GM19193 (cell line): Measurements from ENCODE around the gene TFG.

ENCODE experiments used
- POLR2A ChIP-seq: IDR thresholded peaks from 4 replicates; pipeline ENCODE4 v1.6.1; 2011; ENCODE audit not compliant: insufficient read depth, insufficient read length; ENCODE audit errors: extremely low read depth

Gene TFG

DNA sequence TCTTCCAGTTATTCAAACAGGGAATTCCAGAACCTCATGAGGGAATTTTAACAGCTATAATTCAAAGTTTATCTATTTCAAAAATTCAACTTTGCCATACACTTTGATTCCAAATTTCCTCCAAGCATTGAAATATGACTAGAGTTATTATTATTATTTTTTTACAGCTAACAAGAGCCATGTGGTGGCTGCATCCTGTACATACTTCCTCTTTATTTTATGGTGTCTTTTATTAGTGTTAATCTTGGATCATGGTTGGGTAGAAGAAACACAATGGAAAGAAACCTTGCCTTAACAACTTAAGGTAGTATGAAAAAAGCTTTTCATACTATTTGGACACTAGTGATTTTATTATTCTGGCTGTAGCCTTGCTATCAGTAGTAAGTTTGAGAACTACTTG lies 52.7 kb downstream of the TFG start:
- no peak for TF ChIP-seq POLR2A

DNA sequence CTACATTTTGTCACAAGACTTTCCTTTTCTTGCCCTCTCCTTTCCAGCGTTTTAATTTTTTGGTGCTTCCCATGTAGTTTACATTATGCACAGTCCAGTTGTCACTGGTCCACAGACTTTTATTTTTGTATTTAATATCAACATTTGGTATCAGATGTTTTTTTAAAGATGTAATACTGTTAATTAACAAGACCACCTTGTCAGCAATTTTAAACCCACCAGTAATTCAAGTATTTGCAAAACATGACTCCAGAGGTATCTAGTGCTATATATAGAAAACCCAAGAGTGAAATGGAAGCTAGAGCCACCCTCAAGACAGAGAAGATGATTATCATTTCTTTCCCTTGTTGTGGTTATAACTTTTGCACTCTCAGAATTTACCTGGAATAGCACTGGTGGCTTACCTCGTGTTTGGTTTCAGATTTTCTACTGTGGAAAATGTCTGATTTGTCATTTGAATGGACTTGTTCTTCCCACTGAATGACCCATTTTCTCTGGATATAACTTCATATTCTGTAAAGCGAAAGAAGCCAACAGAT lies 56.2 kb downstream of the TFG start:
- no peak for TF ChIP-seq POLR2A

DNA sequence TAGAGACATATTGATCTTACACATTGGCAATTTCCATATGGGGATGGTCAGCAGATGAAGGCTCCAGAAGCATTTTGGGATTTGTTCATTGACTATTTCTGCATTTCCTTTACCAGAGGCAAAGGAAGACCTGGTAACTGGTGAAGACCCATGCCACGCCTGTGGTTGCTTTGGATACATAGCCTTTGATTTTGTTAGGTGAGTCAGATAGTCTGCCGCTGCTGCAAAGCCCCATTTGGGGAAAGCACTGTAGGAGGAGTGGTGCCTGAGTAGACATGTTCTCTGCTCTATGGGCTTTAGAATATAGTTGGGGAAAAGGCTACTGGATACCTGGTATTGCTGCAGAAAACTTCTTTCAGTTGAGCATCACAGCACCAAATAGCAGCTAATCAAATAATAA lies 56.8 kb downstream of the TFG start:
- no peak for TF ChIP-seq POLR2A

DNA sequence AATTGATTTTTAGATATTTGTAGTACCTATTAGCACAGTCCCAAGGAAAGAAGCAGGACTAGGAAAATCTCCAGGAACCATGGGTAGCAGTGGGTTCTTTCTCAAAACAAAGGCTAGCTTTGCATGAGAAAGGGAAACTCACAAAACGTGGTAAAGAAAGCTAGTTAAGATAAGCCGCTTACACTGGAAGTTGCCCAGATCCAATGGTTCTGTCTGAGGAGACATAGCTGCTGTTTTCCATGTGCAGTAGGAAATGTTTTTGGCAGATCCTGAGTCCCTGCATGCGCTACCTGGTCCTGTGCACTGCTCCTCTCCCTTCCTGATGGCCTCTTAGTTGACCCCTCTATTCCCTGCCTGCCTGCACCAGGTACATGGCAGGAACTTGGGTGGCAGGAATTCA lies 60.4 kb downstream of the TFG start:
- TF ChIP-seq POLR2A: no peak

DNA sequence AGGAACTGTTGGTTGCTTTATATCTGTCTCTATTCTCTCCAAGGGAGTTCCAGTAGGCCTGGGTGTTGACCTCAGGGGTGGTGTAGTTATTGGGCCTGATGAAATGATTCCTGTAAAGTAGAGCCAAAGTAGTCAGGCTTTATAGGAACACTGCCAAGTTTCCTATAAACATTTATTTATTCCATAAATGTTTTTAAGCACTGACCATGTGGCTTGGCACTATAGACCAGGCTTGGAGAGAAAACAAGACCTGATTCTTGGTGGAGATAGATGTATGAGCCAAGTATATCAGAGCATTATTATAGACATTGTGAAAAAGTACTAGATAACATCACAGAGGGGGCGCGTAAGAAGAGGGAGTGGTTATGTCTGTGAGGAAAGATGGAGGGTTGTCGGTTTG lies 65.9 kb downstream of the TFG start:
- TF ChIP-seq POLR2A: no peak

DNA sequence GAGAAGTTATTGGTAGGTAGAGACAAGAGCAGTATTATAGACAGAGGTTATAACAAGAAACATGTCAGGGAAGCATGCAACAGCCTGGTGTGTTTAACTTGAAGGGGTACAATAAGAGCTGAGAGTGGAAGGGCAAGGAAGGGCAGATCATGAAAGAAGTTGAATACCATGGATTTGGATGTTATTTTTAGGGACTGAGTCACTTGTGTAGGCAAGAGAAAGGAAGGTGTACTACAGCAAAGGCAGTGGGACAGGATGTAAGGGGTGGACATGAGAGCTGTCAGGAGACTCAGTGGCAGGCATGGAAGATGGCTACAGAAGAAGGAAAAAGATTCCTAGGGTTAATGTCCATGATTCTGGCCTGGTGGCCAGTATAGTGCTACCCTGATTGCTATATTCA lies 66.4 kb downstream of the TFG start:
- no peak for TF ChIP-seq POLR2A

DNA sequence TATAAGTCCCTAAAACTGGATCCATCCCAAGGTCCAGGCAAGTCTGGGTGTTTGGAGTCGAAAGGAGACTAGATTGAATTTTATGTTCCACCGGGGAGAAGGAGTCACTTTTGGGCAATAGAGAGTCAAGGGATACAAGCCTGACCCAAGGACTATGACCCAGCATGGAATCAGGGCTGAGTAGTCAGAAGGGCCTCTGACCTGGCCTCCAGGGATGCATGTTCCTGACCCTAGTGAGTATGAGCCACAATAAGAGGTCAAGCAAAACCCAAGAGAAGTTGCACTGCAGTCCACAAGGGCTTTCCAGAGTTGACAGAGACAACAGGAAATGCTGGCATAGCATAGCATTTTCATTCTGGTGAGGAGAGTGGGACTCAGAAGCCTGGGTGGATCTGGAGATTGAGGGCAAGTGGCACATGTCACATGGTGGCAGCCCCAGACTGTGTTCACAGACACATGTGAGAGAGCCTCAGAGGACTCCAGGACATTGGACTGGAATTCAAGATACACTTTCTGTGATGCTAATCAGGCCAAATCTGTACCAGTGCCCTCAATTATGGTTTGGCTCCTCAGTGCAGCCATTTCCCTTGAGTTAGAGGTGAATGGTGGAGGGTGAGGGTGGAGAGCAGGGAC lies 66.9 kb downstream of the TFG start:
- no peak for TF ChIP-seq POLR2A

DNA sequence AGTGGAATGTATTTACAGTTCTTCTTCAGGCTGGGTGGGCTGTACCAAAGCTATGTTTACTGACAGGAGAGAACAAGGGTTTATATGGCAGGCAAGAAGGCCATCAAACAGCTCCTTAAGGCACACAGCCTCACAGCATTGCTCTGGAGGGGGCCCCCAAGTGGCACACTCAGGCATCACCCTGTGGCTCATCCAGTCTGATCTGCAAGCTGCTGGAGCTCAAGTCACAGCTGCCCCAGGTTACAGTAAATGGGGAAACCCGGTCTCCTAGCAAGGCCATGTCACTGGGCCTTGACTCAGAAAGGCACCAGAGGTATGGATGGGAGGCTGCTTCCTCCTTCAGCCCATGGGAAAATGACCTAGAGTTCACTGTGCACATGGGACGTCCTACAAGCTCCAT lies 67.5 kb downstream of the TFG start:
- TF ChIP-seq POLR2A: no peak

DNA sequence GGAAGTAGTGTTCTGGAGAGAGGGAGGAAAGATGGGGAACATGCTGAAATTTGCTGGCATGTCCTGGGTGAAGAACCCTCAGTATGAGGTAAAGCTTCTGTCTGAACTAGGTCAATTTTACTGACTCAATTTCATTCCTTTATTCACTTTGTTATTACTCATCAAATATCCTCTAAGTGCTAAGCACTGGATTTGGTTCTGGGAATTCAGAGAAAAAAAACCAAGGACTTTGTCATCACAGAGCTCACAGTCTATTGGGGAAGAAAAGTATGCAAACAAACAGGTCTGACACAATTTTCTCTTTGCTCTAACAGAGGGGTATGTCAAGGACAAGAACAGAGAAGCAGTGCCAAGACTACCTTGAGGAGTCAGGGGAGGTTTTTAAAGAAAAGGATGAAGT lies 68.0 kb downstream of the TFG start:
- no peak for TF ChIP-seq POLR2A

DNA sequence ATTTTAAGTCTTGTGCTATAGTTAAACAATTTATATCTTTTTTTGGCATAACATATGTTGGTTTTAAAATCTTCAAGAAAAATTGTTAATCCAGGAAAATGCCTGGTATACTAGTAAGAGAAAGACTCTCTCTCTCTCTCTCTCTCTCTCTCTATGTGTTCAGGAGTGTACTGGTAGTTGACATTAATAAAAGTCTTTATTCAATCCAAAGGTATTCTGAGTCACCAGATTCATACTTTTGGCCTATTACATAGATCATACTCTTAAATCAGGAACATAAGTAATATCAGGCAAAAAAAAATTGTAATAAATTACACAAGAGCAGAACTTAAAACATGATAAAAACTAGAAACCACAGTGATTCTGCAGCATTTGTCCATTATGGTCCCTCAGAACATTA lies 70.2 kb downstream of the TFG start:
- TF ChIP-seq POLR2A: no peak

DNA sequence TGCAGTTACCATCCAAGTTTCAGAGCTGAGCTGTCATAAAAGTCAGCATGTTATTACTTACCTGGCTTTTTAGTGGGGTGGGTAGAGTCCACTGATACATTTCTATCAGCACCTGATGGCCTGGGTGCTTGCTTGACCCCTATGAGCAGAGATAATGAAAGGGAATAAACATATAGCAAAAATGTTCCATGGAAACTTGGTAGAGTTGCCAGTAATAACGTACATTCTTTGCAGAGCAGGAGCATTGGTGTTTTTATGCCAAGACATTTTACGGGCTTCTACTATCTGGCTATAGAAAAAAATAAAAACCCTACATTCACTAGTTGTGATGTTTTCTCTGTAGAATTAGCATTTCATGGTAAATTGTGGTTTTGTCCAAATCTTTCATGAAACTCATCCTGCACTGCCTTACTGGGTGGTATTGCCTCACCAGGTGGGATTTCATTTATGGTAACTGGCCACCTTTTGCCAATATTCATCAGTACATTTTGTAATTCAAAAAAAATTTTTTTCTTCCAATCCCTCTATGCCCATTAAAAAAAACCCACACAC lies 70.9 kb downstream of the TFG start:
- TF ChIP-seq POLR2A: no peak

DNA sequence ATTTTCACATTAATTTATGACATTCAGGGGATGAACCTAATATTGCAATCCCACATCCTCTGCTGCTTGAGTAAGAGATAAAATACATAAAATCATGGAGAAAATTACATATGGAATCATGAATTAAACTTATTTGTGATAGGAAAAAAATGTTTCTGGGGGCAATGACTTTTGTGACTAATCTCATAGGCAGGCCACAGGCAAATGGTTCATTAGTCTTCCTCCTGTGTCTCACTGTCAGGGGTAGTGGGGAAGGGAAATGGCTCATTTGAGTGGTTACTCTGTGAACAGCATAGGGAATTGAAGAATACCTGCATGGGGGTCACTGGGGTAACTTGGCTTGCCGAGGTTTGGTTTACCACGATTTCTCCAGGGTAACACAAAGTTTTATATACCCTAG lies 72.0 kb downstream of the TFG start:
- TF ChIP-seq POLR2A: no peak

DNA sequence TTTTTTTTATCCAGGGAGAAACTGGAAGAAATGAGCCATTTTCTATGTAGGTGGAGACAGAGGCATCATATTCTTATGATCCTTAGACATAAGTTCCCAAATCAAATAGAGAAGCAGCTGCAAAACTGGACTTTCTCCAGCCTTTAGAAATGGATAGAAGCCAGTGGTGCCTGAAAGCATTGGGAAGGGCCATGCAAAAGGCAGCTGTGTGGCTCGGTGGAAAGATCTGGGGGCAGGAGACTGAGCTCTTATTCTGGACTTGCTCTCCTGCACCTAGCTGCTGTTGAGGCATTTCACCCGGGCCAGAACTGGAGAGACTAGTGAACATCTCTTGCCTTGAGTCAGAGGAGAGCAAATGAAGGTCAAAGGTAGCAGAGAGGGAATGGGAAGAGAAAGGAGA lies 73.1 kb downstream of the TFG start:
- no peak for TF ChIP-seq POLR2A

DNA sequence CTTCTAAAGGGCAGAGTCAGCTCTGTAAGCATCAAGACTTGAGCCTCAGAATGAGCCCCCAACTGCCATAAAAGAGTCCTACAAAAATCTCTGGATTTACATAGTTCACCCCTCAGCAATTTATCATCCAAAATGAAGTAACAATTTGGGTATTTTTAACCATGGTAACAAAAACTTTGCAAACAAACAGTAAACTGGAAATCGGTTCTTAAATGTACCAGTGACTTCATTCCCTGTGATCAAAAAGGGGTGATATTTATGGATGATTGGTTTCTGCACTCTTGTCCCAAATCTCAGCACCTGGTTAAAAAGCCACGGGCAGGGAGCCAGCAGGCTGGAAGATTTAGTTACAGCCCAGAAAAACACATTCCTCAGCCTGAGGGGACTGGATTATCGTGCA lies 73.6 kb downstream of the TFG start:
- TF ChIP-seq POLR2A: no peak

DNA sequence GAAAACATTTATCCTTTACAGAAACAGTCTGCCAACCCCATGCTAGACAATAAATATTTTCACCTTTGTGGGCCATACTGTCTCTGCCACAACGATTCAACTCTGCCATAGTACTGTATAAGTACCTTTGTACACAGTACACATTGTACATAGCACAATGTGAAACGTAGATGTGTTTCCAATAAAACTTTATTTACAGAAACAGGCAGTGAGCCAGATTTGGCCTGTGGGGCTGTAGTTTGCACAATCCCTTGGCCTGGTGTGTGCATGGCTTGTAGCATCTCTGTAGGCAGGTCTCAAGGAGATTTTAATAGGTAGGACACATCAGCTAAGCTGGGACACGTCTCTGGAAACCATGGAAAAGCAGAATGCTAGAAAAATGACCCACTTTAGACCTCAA lies 74.3 kb downstream of the TFG start:
- TF ChIP-seq POLR2A: no peak

DNA sequence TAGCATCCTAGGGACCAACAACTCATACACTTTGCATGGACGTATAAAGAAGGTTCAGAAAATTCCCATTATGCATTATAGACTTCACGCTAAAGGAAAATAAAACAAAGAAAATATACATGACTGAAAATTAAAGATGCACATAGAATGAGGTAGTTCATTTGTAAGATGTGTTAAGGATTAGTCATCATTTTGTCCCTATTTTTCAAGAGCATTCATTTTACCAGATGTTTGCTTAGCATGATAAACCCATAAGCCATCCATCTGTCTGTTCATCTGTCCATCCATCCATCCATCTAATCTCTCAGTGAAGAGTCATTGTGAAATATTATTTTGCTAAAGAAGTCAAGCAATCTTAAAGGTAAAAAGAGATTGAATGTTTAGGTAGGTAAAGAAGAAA lies 80.3 kb downstream of the TFG start:
- TF ChIP-seq POLR2A: no peak

DNA sequence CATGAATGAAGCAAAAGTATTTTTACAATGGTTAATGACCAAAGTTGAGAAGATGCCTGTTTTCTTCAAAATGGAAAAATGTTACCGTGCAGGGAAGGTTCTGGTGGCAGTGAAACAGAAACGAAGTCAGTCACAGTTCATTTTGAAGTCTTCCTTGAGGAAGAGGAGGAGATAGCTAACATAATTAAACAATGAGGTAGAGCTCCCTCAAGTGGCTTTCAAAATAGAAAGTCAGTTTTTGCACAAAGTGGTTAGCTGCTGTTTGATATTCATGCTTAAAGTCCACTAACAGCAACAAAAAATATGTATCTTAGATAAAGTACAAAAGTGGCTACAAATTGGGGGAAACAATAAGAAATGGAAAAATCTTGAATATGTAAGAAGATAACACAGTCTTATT lies 87.3 kb downstream of the TFG start:
- no peak for TF ChIP-seq POLR2A
